NAMALWA (cell line): ENCODE measurements around the gene CIITA.

Source experiments
- DNase-seq: peaks from one replicate; pipeline ENCODE4 v3.0.0-alpha.2; 2015; ENCODE audit warnings: low spot score

Gene CIITA

GRCh38 chr16:10880594-10881452 is 3.8 kb downstream of the CIITA start:
- peak; percentile 25 for DNase-seq

- DNase-seq = no peak
Measured at GRCh38 chr16:10881479-10882030, 4.6 kb downstream of the CIITA start.

GRCh38 chr16:10883004-10883403 is 6.0 kb downstream of the CIITA start:
- no peak for DNase-seq

GRCh38 chr16:10885246-10885645 is 8.2 kb downstream of the CIITA start:
- DNase-seq = peak; percentile 45

- DNase-seq = peak; percentile 48
Measured at GRCh38 chr16:10888320-10888937, 11.4 kb downstream of the CIITA start.

- DNase-seq = peak; percentile 17
Measured at GRCh38 chr16:10889855-10890254, 12.9 kb downstream of the CIITA start.

- DNase-seq = no peak
Measured at GRCh38 chr16:10892782-10893318, 15.8 kb downstream of the CIITA start.

- DNase-seq = peak; percentile 25
Measured at GRCh38 chr16:10895053-10895946, 18.3 kb downstream of the CIITA start.

- no peak for DNase-seq
Measured at GRCh38 chr16:10896165-10896564, 19.2 kb downstream of the CIITA start.

- no peak for DNase-seq
Measured at GRCh38 chr16:10896723-10897122, 19.7 kb downstream of the CIITA start.

GRCh38 chr16:10897134-10897533 is 20.1 kb downstream of the CIITA start:
- DNase-seq = no peak

- no peak for DNase-seq
Measured at GRCh38 chr16:10902999-10903398, 26.0 kb downstream of the CIITA start.

- DNase-seq = no peak
Measured at GRCh38 chr16:10906482-10906881, 29.5 kb downstream of the CIITA start.

GRCh38 chr16:10906914-10907756 is 30.1 kb downstream of the CIITA start:
- DNase-seq = no peak

- no peak for DNase-seq
Measured at GRCh38 chr16:10907757-10908045, 30.7 kb downstream of the CIITA start.

GRCh38 chr16:10911267-10911666 is 34.3 kb downstream of the CIITA start:
- no peak for DNase-seq

- DNase-seq = no peak
Measured at GRCh38 chr16:10916534-10916933, 39.5 kb downstream of the CIITA start.

- peak; percentile 93 for DNase-seq
Measured at GRCh38 chr16:10918294-10919002, 41.4 kb downstream of the CIITA start.

- no peak for DNase-seq
Measured at GRCh38 chr16:10919003-10919351, 42.0 kb downstream of the CIITA start.

GRCh38 chr16:10920726-10921427 is 43.9 kb downstream of the CIITA start:
- DNase-seq = no peak
